ENCODE data around the gene INTS7.

DNA sequence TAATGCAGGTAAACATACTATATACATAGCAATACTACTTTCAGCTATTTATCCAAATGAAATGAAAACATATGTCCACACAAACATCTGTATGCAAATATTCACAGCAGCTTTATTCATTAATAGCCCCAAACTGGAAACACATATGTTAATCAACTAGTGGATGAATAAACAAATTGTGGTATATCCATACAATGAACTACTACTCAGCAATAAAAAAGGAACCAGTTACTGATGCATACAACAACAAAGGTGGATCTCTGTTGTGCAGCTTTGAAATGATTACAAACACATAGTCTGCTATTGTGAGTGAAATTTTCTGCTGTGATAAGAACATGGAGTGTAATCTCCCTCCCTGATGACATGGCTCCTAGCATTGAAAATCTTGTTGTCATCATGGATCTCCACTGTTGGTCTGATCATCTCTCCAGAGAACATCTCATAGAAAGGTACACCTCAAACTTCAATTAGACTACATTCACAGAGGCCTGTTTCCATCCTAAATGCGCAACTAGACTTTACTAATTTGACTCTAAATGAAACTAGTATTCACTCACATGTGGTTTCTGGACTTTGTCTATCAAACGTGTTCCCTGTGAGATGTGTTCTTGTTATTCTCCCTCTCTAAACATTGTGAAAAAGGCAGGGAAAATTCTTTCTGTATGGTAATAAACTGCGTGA is 10.7 kb downstream of the INTS7 start:
- TF ChIP-seq, protein P1, sequence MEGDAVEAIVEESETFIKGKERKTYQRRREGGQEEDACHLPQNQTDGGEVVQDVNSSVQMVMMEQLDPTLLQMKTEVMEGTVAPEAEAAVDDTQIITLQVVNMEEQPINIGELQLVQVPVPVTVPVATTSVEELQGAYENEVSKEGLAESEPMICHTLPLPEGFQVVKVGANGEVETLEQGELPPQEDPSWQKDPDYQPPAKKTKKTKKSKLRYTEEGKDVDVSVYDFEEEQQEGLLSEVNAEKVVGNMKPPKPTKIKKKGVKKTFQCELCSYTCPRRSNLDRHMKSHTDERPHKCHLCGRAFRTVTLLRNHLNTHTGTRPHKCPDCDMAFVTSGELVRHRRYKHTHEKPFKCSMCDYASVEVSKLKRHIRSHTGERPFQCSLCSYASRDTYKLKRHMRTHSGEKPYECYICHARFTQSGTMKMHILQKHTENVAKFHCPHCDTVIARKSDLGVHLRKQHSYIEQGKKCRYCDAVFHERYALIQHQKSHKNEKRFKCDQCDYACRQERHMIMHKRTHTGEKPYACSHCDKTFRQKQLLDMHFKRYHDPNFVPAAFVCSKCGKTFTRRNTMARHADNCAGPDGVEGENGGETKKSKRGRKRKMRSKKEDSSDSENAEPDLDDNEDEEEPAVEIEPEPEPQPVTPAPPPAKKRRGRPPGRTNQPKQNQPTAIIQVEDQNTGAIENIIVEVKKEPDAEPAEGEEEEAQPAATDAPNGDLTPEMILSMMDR (IDR thresholded peaks at IDR 0.05): no peak
- no peak for TF ChIP-seq POLR2A (IDR thresholded peaks at IDR 0.05)
